ENCODE results near the gene SEPTIN6.

GRCh38 chrX:119646515-119646914, 46.5 kb downstream of the SEPTIN6 start:
- TF ChIP-seq, protein P1, sequence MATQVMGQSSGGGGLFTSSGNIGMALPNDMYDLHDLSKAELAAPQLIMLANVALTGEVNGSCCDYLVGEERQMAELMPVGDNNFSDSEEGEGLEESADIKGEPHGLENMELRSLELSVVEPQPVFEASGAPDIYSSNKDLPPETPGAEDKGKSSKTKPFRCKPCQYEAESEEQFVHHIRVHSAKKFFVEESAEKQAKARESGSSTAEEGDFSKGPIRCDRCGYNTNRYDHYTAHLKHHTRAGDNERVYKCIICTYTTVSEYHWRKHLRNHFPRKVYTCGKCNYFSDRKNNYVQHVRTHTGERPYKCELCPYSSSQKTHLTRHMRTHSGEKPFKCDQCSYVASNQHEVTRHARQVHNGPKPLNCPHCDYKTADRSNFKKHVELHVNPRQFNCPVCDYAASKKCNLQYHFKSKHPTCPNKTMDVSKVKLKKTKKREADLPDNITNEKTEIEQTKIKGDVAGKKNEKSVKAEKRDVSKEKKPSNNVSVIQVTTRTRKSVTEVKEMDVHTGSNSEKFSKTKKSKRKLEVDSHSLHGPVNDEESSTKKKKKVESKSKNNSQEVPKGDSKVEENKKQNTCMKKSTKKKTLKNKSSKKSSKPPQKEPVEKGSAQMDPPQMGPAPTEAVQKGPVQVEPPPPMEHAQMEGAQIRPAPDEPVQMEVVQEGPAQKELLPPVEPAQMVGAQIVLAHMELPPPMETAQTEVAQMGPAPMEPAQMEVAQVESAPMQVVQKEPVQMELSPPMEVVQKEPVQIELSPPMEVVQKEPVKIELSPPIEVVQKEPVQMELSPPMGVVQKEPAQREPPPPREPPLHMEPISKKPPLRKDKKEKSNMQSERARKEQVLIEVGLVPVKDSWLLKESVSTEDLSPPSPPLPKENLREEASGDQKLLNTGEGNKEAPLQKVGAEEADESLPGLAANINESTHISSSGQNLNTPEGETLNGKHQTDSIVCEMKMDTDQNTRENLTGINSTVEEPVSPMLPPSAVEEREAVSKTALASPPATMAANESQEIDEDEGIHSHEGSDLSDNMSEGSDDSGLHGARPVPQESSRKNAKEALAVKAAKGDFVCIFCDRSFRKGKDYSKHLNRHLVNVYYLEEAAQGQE (IDR thresholded peaks at IDR 0.05; ENCODE audit: insufficient read depth in 1 of 2, low read depth in 2 of 2, low read length in 1 of 2): no peak
- TF ChIP-seq, protein P2, sequence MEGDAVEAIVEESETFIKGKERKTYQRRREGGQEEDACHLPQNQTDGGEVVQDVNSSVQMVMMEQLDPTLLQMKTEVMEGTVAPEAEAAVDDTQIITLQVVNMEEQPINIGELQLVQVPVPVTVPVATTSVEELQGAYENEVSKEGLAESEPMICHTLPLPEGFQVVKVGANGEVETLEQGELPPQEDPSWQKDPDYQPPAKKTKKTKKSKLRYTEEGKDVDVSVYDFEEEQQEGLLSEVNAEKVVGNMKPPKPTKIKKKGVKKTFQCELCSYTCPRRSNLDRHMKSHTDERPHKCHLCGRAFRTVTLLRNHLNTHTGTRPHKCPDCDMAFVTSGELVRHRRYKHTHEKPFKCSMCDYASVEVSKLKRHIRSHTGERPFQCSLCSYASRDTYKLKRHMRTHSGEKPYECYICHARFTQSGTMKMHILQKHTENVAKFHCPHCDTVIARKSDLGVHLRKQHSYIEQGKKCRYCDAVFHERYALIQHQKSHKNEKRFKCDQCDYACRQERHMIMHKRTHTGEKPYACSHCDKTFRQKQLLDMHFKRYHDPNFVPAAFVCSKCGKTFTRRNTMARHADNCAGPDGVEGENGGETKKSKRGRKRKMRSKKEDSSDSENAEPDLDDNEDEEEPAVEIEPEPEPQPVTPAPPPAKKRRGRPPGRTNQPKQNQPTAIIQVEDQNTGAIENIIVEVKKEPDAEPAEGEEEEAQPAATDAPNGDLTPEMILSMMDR (IDR thresholded peaks at IDR 0.05): no peak
- no peak for TF ChIP-seq TCF7L2 (IDR thresholded peaks at IDR 0.05; ENCODE audit: low read depth, low read length)
- no peak for TF ChIP-seq POLR2AphosphoS5 (IDR thresholded peaks at IDR 0.05; ENCODE audit: low read depth, low read length)
